GM19035 (cell line): ENCODE data around the gene ATXN7L2.

Experiments
- ATAC-seq: cut with Tn5 transposase; IDR thresholded peaks from one replicate; pipeline ENCODE4 v1.9.1; 2021; ENCODE audit not compliant: unreplicated experiment

The ATXN7L2 gene

GRCh38 chr1:109541102-109541501 lies 57.4 kb downstream of the ATXN7L2 start:
- ATAC-seq: no peak
